NT2/D1 (cell line): Measurements from ENCODE around the gene DNAH17.

Source experiments
- DNase-seq: peaks from one replicate; pipeline ENCODE4 v3.0.0-alpha.2; 2011; ENCODE audit warnings: low read depth, low spot score
- H3K27me3 ChIP-seq: 2 replicates; pipeline ENCODE4 v1.6.0; 2011; ENCODE audit warnings: mild to moderate bottlenecking; ENCODE audit not compliant: insufficient read length, insufficient read depth
- H3K36me3 ChIP-seq: 2 replicates; pipeline ENCODE4 v1.6.1; 2011; ENCODE audit warnings: mild to moderate bottlenecking, low read length, mixed read lengths; ENCODE audit not compliant: insufficient read depth, insufficient read length
- H3K4me1 ChIP-seq: 2 replicates; pipeline ENCODE4 v1.5.1; 2011; ENCODE audit not compliant: insufficient read depth, insufficient read length
- H3K4me3 ChIP-seq: 2 replicates; pipeline ENCODE4 v1.5.1; 2011; ENCODE audit warnings: low read depth; ENCODE audit not compliant: insufficient read length
- H3K9ac ChIP-seq: 2 replicates; pipeline ENCODE4 v1.6.0; 2011; ENCODE audit warnings: low read depth; ENCODE audit not compliant: insufficient read length
- H3K9me3 ChIP-seq: 2 replicates; pipeline ENCODE4 v1.5.1; 2011; ENCODE audit warnings: mild to moderate bottlenecking, low read length; ENCODE audit not compliant: insufficient read depth
- SUZ12 ChIP-seq: IDR thresholded peaks from 2 replicates; pipeline ENCODE4 v1.6.1; 2011; ENCODE audit not compliant: insufficient read length, insufficient read depth; ENCODE audit errors: extremely low read depth
- YY1 ChIP-seq: IDR thresholded peaks from 2 replicates; pipeline ENCODE4 v1.6.1; 2011; ENCODE audit not compliant: insufficient read length, insufficient read depth
- ZNF274 ChIP-seq: IDR thresholded peaks from 2 replicates; pipeline ENCODE4 v1.6.1; 2011; ENCODE audit warnings: mild to moderate bottlenecking, low read depth, low read length

The DNAH17 gene

GRCh38 chr17:78494696-78495330, 82.4 kb downstream of the DNAH17 start:
- peaks cover 7% of the 10 kb centered on the region for H3K4me1 ChIP-seq
- no peaks in the 10 kb centered on the region for H3K9me3 ChIP-seq
- no peak for DNase-seq
- TF ChIP-seq ZNF274 (no peak), YY1 (no peak), SUZ12 (no peak)
- no peak overlapping the region for H3K4me3 ChIP-seq
- no peaks in the 10 kb centered on the region for H3K36me3 ChIP-seq
- H3K27me3 ChIP-seq, result no peaks in the 10 kb centered on the region
- H3K9ac ChIP-seq, result no peak overlapping the region

DNA sequence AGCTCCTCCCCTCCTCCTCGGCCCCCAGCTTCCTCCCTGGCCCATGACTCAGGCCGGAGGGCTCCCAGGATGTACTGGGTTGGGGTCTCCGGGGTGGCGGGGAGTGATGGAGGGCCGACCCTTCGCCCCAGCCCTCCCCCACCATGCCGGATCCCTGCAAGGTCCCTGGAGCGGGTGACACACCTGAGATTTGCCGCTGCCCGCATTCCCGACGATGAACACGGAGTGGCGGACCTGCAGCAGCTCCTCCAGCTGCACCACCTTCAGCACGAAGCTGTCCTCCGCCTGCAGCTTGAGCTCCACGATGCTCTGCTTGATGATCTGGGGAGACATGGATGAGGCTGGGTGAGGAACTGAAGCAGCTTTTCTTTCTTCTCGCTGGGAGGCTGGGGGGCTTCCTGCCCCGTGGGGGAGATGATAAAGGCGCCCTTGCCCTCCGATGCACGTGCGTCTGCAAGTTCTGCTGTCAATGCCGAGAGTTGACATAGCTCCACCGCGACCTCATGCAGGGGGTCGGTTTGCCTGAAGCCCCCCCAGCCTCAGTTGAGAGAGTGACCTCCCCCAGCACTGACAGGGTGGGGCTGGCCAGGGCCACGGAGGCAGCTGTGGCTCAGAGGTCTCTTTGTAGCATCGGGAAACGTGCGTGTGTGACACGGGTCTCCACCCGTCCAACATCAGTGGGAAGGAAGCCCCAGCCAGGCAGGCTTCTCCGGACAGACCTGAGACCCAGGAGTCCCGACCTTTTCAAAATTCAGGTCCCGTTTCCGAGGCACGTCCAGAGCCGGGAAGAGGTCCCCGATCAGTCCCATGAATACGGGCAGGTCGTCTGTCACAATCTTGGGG, 83.1 kb downstream of the DNAH17 start:
- no peaks in the 10 kb centered on the region for H3K9me3 ChIP-seq
- no peak for TF ChIP-seq SUZ12
- TF ChIP-seq ZNF274, result no peak
- no peak for TF ChIP-seq YY1
- H3K4me1 ChIP-seq, result peaks cover 7% of the 10 kb centered on the region
- no peaks in the 10 kb centered on the region for H3K36me3 ChIP-seq
- no peak overlapping the region for H3K4me3 ChIP-seq
- DNase-seq, result no peak
- no peaks in the 10 kb centered on the region for H3K27me3 ChIP-seq
- no peak overlapping the region for H3K9ac ChIP-seq

- TF ChIP-seq YY1 (no peak), SUZ12 (no peak), ZNF274 (no peak)
- Histone ChIP-seq H3K36me3 (no peaks in the 10 kb centered on the region), H3K9ac (no peak overlapping the region)
Measured at GRCh38 chr17:78493450-78493849, 83.7 kb downstream of the DNAH17 start.

DNA sequence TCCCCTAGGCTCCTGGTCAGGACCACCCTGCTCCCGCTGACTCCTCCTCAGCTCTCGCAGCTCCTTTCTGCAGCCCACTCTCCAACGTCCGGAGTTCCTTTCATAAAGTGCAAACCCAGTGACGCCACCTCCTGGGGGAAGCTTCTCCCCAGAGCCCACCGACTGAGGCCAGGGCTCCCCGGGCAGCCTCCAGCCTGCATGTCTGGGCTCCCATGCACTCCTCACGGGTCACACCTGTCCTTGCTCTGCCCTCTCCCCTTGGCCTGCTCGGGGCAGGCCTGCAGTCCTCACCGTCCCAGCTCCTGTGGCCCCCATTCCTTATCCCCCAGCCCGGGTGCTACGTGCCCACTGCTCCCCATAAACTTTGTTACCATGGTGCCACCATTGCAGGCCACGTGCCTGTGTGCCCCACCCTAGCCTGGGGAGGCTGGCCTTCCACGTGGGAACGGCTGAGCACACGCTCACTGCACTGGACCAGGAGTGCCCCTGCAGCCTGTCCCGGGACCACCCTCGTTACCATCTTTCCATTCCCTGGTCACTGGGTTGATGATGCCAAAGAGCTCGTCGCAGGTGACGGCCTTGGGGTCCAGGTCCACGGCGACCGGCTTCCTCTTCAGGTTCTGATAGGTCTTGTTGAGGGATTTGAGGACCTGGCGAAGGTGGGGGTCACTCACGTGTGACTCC, 84.9 kb downstream of the DNAH17 start:
- Histone ChIP-seq H3K27me3 (no peaks in the 10 kb centered on the region), H3K4me1 (peaks cover 6% of the 10 kb centered on the region), H3K36me3 (peaks cover 3% of the 10 kb centered on the region), H3K4me3 (no peak overlapping the region), H3K9ac (peak overlapping the region; percentile 9), H3K9me3 (no peaks in the 10 kb centered on the region)
- no peak for DNase-seq
- TF ChIP-seq YY1 (no peak), SUZ12 (no peak), ZNF274 (no peak)

More at GRCh38 chr17:78493450-78493849, 83.7 kb downstream of the DNAH17 start:
- Histone ChIP-seq H3K4me3 (no peak overlapping the region), H3K9me3 (no peaks in the 10 kb centered on the region), H3K4me1 (peaks cover 10% of the 10 kb centered on the region), H3K27me3 (no peaks in the 10 kb centered on the region)
- no peak for DNase-seq

- TF ChIP-seq YY1, result no peak
- Histone ChIP-seq H3K4me3 (no peak overlapping the region), H3K9ac (peak overlapping the region; percentile 9), H3K4me1 (peaks cover 6% of the 10 kb centered on the region), H3K9me3 (no peaks in the 10 kb centered on the region), H3K36me3 (peaks cover 3% of the 10 kb centered on the region), H3K27me3 (no peaks in the 10 kb centered on the region)
- no peak for DNase-seq
Measured at GRCh38 chr17:78491236-78492115, 85.7 kb downstream of the DNAH17 start.

DNA sequence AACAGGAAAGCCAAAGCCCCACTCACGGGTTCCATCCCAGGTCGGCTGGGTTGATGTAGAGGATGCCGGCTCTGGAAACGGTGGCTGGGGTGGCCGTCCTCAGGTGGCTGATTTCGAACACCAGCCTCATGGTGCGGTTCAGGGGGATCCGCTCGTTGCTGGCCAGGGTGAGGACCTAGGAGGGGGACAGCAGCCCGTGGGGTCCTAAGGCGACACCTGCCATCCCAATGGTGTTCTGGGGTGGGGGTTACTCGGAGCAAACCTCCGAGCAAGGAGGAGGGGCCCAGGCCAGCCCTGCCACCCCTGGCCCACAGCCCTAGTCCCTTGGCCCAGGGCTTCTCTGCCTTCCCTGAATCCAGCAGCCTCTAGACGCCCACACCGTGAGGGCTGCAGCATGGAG, 86.5 kb downstream of the DNAH17 start:
- DNase-seq, result no peak
- no peaks in the 10 kb centered on the region for H3K27me3 ChIP-seq
- no peaks in the 10 kb centered on the region for H3K9me3 ChIP-seq
- H3K4me1 ChIP-seq, result peaks cover 6% of the 10 kb centered on the region
- TF ChIP-seq ZNF274 (no peak), SUZ12 (no peak), YY1 (no peak)
- no peak overlapping the region for H3K9ac ChIP-seq
- no peak overlapping the region for H3K4me3 ChIP-seq
- H3K36me3 ChIP-seq, result peaks cover 7% of the 10 kb centered on the region

DNA sequence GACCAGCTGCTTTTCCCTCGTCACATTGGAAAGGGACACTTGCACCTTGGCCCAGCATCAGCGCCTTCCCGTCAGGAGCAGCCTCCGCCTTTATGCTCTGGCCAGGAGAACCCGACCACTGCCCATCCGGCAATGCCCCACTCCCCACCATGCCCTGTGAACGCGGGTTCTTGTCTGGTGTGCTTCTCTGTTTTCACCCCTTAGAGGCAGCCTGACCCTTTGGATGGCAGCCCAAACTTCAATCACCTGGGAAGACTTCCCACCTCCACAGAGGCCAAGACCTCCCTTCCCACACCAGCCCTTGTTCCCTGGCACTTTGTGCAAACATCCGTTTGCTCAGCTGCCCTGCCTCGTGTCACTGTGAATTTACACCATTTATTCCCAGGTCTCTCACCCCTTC, 87.0 kb downstream of the DNAH17 start:
- H3K4me3 ChIP-seq, result no peak overlapping the region
- no peaks in the 10 kb centered on the region for H3K27me3 ChIP-seq
- H3K36me3 ChIP-seq, result peaks cover 7% of the 10 kb centered on the region
- H3K9ac ChIP-seq, result no peak overlapping the region
- H3K4me1 ChIP-seq, result peaks cover 6% of the 10 kb centered on the region
- no peak for DNase-seq
- TF ChIP-seq YY1 (no peak), SUZ12 (no peak), ZNF274 (no peak)
- no peaks in the 10 kb centered on the region for H3K9me3 ChIP-seq
